Measurements from ENCODE around the gene TULP3. TPM values are rescaled to one million over a fixed set of nuclear protein-coding genes. Genes with fewer than 3 reads are reported as not detected.

Gene TULP3
- total RNA-seq, 1 donor, result 43.4 TPM

DNA sequence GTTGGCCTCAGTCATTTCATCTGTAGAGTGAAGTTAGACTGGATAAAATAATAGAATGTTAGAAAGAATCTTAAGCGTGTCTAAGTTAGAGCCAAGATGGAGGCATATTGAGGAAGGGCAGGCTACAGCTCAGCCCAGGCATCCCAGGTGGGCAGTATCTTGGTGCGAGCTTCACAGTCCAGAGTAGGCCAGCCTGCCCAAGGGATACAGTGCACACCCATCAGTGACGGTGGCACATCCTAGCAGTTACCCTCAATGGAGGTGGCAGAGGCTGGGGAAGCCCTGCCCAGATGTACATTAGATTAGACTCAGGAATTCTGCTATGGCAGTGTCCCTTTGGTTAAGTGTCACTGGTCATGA lies 21.5 kb downstream of the TULP3 start:
- no peak overlapping the region for H3K4me2 ChIP-seq (ENCODE audit: insufficient read depth, low read length)
- TF ChIP-seq, protein P1, sequence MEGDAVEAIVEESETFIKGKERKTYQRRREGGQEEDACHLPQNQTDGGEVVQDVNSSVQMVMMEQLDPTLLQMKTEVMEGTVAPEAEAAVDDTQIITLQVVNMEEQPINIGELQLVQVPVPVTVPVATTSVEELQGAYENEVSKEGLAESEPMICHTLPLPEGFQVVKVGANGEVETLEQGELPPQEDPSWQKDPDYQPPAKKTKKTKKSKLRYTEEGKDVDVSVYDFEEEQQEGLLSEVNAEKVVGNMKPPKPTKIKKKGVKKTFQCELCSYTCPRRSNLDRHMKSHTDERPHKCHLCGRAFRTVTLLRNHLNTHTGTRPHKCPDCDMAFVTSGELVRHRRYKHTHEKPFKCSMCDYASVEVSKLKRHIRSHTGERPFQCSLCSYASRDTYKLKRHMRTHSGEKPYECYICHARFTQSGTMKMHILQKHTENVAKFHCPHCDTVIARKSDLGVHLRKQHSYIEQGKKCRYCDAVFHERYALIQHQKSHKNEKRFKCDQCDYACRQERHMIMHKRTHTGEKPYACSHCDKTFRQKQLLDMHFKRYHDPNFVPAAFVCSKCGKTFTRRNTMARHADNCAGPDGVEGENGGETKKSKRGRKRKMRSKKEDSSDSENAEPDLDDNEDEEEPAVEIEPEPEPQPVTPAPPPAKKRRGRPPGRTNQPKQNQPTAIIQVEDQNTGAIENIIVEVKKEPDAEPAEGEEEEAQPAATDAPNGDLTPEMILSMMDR (IDR thresholded peaks at IDR 0.05; ENCODE audit: extremely low read depth, low read depth, low read length), result no peak
- no peak for DNase-seq (ENCODE audit: insufficient read length, low spot score, missing footprints)
- no peak overlapping the region for H2AFZ ChIP-seq (ENCODE audit: low read length)
- H3K79me2 ChIP-seq (ENCODE audit: insufficient read depth, low read length), result peaks cover 33% of the 10 kb centered on the region
- H3K36me3 ChIP-seq (ENCODE audit: insufficient read depth, low read length), result peaks cover 45% of the 10 kb centered on the region
- H3K27me3 ChIP-seq (ENCODE audit: insufficient read depth, low read length), result no peaks in the 10 kb centered on the region
- no peak overlapping the region for H3K27ac ChIP-seq (ENCODE audit: low read depth, low read length)
- no peaks in the 10 kb centered on the region for H3K4me1 ChIP-seq (ENCODE audit: insufficient read depth, low read length)
- peaks cover 5% of the 10 kb centered on the region for H4K20me1 ChIP-seq (ENCODE audit: insufficient read depth, low read length)
- H3K4me3 ChIP-seq (ENCODE audit: insufficient read depth, low read length), result no peak overlapping the region
- H3K9me3 ChIP-seq (ENCODE audit: low read depth, low read length), result no peaks in the 10 kb centered on the region

- Histone ChIP-seq H3K4me2 (ENCODE audit: insufficient read depth, low read length) (no peak overlapping the region), H3K9me3 (ENCODE audit: low read depth, low read length) (no peaks in the 10 kb centered on the region), H2AFZ (ENCODE audit: low read length) (no peak overlapping the region), H4K20me1 (ENCODE audit: insufficient read depth, low read length) (peaks cover 2% of the 10 kb centered on the region), H3K79me2 (ENCODE audit: insufficient read depth, low read length) (peaks cover 13% of the 10 kb centered on the region), H3K27ac (ENCODE audit: low read depth, low read length) (no peak overlapping the region), H3K4me1 (ENCODE audit: insufficient read depth, low read length) (no peaks in the 10 kb centered on the region), H3K27me3 (ENCODE audit: insufficient read depth, low read length) (no peaks in the 10 kb centered on the region), H3K4me3 (ENCODE audit: insufficient read depth, low read length) (no peak overlapping the region), H3K36me3 (ENCODE audit: insufficient read depth, low read length) (peaks cover 43% of the 10 kb centered on the region)
- TF ChIP-seq, protein P1 (IDR thresholded peaks at IDR 0.05; ENCODE audit: extremely low read depth, low read depth, low read length), result no peak
- no peak for DNase-seq (ENCODE audit: insufficient read length, low spot score, missing footprints)
These were observed 28.6 kb downstream of the TULP3 start for GRCh38 chr12:2919249-2919648.

- Histone ChIP-seq H3K4me3 (ENCODE audit: insufficient read depth, low read length) (no peak overlapping the region), H3K36me3 (ENCODE audit: insufficient read depth, low read length) (peaks cover 33% of the 10 kb centered on the region), H3K4me2 (ENCODE audit: insufficient read depth, low read length) (no peak overlapping the region), H3K27me3 (ENCODE audit: insufficient read depth, low read length) (no peaks in the 10 kb centered on the region), H3K79me2 (ENCODE audit: insufficient read depth, low read length) (peaks cover 14% of the 10 kb centered on the region), H4K20me1 (ENCODE audit: insufficient read depth, low read length) (peaks cover 2% of the 10 kb centered on the region), H2AFZ (ENCODE audit: low read length) (no peak overlapping the region), H3K4me1 (ENCODE audit: insufficient read depth, low read length) (peaks cover 11% of the 10 kb centered on the region), H3K27ac (ENCODE audit: low read depth, low read length) (no peak overlapping the region), H3K9me3 (ENCODE audit: low read depth, low read length) (no peaks in the 10 kb centered on the region)
- DNase-seq (ENCODE audit: insufficient read length, low spot score, missing footprints), result no peak
- TF ChIP-seq, protein P1 (IDR thresholded peaks at IDR 0.05; ENCODE audit: extremely low read depth, low read depth, low read length), result no peak
These were observed 31.6 kb downstream of the TULP3 start for GRCh38 chr12:2922329-2922728.

DNA sequence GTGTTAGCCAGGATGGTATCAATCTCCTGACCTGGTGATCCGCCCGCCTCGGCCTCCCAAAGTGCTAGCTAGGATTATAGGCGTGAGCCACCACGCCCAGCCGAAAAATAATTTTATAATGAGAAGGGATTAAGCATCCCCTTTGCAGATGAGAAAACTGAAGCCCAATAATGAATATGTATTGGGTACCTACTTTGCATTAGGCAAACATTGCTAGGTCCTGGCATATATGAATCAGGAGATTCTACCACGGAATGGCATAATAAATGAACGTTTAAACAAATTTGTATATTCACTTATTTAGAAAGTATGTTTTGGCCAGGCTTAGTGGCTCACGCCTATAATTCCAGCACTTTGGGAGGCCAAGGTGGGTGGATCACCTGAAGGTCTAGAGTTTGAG lies 32.4 kb downstream of the TULP3 start:
- H2AFZ ChIP-seq (ENCODE audit: low read length), result no peak overlapping the region
- H4K20me1 ChIP-seq (ENCODE audit: insufficient read depth, low read length), result peaks cover 2% of the 10 kb centered on the region
- no peaks in the 10 kb centered on the region for H3K9me3 ChIP-seq (ENCODE audit: low read depth, low read length)
- H3K27ac ChIP-seq (ENCODE audit: low read depth, low read length), result no peak overlapping the region
- H3K27me3 ChIP-seq (ENCODE audit: insufficient read depth, low read length), result no peaks in the 10 kb centered on the region
- H3K36me3 ChIP-seq (ENCODE audit: insufficient read depth, low read length), result peaks cover 33% of the 10 kb centered on the region
- no peak overlapping the region for H3K4me2 ChIP-seq (ENCODE audit: insufficient read depth, low read length)
- no peak overlapping the region for H3K4me3 ChIP-seq (ENCODE audit: insufficient read depth, low read length)
- DNase-seq (ENCODE audit: insufficient read length, low spot score, missing footprints), result peak; percentile 47
- TF ChIP-seq, protein P1 (IDR thresholded peaks at IDR 0.05; ENCODE audit: extremely low read depth, low read depth, low read length), result no peak
- H3K79me2 ChIP-seq (ENCODE audit: insufficient read depth, low read length), result peaks cover 14% of the 10 kb centered on the region
- peaks cover 11% of the 10 kb centered on the region for H3K4me1 ChIP-seq (ENCODE audit: insufficient read depth, low read length)

All from osteoblast (primary cell).